HepG2 (cell line): Measurements from ENCODE around the gene BRPF1. TPM values are rescaled to one million over a fixed set of nuclear protein-coding genes. Genes with fewer than 3 reads are reported as not detected.

Experiments used
- DMAP1 ChIP-seq: IDR thresholded peaks from 2 replicates; pipeline ENCODE4 v1.6.1; 2016
- FIP1L1 ChIP-seq: fragments of 200-400 bp; formaldehyde crosslinking; IDR thresholded peaks from 2 replicates; pipeline ENCODE4 v1.6.1; 2018; ENCODE audit warnings: low read depth, mild to moderate bottlenecking, low read length, moderate library complexity, borderline replicate concordance; ENCODE audit not compliant: insufficient read depth
- GATAD1 ChIP-seq: IDR thresholded peaks from 2 replicates; pipeline ENCODE4 v1.6.1; 2016; ENCODE audit warnings: missing genetic modification reagents, missing compliant biosample characterization
- KDM3A ChIP-seq: IDR thresholded peaks from 2 replicates; pipeline ENCODE4 v1.6.1; 2018; ENCODE audit warnings: low read depth, missing compliant biosample characterization
- POLR2AphosphoS2 ChIP-seq: IDR thresholded peaks from 2 replicates; pipeline ENCODE4 v1.6.1; 2011; ENCODE audit warnings: low read depth, low read length, improper control_type of control experiment
- SMYD3 ChIP-seq: sonication (generic); formaldehyde crosslinking; IDR thresholded peaks from 2 replicates; pipeline ENCODE4 v1.8.1; 2023; ENCODE audit warnings: mild to moderate bottlenecking, missing genetic modification reagents
- SNAI1 ChIP-seq: sonication (generic); formaldehyde crosslinking; IDR thresholded peaks from 2 replicates; pipeline ENCODE4 v1.5.0; 2020; ENCODE audit warnings: mild to moderate bottlenecking, missing genetic modification reagents, borderline replicate concordance
- STAT5B ChIP-seq: sonication (generic); formaldehyde crosslinking; IDR thresholded peaks from 2 replicates; pipeline ENCODE4 v1.4.0; 2020; ENCODE audit warnings: missing genetic modification reagents
- ZFP1 ChIP-seq: IDR thresholded peaks from 2 replicates; pipeline ENCODE4 v1.6.1; 2016
- ZNF136 ChIP-seq: sonication (generic); formaldehyde crosslinking; IDR thresholded peaks from 2 replicates; pipeline ENCODE4 v1.8.1; 2022; ENCODE audit warnings: low read depth, mild to moderate bottlenecking, moderate library complexity, missing genetic modification reagents
- ZNF260 ChIP-seq: sonication (generic); formaldehyde crosslinking; IDR thresholded peaks from 2 replicates; pipeline ENCODE4 v1.4.0; 2020; ENCODE audit warnings: missing genetic modification reagents, low read depth, mild to moderate bottlenecking, borderline replicate concordance
- ZNF30 ChIP-seq: sonication (generic); formaldehyde crosslinking; IDR thresholded peaks from 2 replicates; pipeline ENCODE4 v1.5.0; 2020; ENCODE audit warnings: mild to moderate bottlenecking, missing genetic modification reagents
- ZNF546 ChIP-seq: sonication (generic); formaldehyde crosslinking; conservative IDR thresholded peaks from 2 replicates; pipeline ENCODE4 v1.8.1; 2023; ENCODE audit warnings: mild to moderate bottlenecking, missing genetic modification reagents
- ZNF589 ChIP-seq: sonication (generic); formaldehyde crosslinking; conservative IDR thresholded peaks from 2 replicates; pipeline ENCODE4 v1.8.0; 2022; ENCODE audit warnings: mild to moderate bottlenecking, moderate library complexity, missing genetic modification reagents
- polyA plus RNA-seq, 8 experiments: library from polyadenylated mRNA; depleted of rRNA in 3 of 8; stranded (reverse) in 7 of 8; unstranded in 1 of 8; fragments of >200 nt; fragmentation: Illumina TruSeq in 4 of 8; extraction: Trizol in 4 of 8; gene quantifications; 2 replicates each; pipeline versions ENCODE4 v1.2.1 to v1.2.3, GENCODE V29; 2011 to 2016; ENCODE audit warnings: low read depth in 4 of 8, missing spikeins in 1 of 8, mixed read lengths in 1 of 8; ENCODE audit not compliant: insufficient read depth in 1 of 8
- total RNA-seq, 5 experiments: library from RNA; depleted of rRNA; stranded (reverse); fragments of >200 nt; fragmentation: Illumina TruSeq; extraction: Trizol; gene quantifications; 2 replicates each; pipeline ENCODE4 v1.2.3, GENCODE V29; 2016; ENCODE audit warnings: low read depth in 1 of 5
- TF ChIP-seq, protein P1 (sequence below): sonication (generic); formaldehyde crosslinking; IDR thresholded peaks from 2 replicates; pipeline ENCODE4 v1.5.1; 2020; ENCODE audit warnings: missing genetic modification reagents, mild to moderate bottlenecking, borderline replicate concordance
- TF ChIP-seq, protein P2 (sequence below): sonication (generic); formaldehyde crosslinking; IDR thresholded peaks from 2 replicates; pipeline ENCODE4 v1.4.0; 2020; ENCODE audit warnings: missing genetic modification reagents, borderline replicate concordance
- TF ChIP-seq, protein P3 (sequence below): sonication (generic); formaldehyde crosslinking; IDR thresholded peaks from 2 replicates; pipeline ENCODE4 v1.5.0; 2020; ENCODE audit warnings: missing genetic modification reagents
- TF ChIP-seq, protein P4 (sequence below): sonication (generic); formaldehyde crosslinking; IDR thresholded peaks from 2 replicates; pipeline ENCODE4 v1.5.0; 2020; ENCODE audit warnings: missing genetic modification reagents
- TF ChIP-seq, protein P5 (sequence below), 2 experiments: sonication (generic) in 1 of 2; formaldehyde crosslinking in 1 of 2; IDR thresholded peaks; 2 replicates each; pipeline versions ENCODE4 v1.4.0 to v1.6.1; 2018 to 2020; ENCODE audit warnings: missing genetic modification reagents in 2 of 2, borderline replicate concordance in 1 of 2, low read depth in 1 of 2, mild to moderate bottlenecking in 1 of 2, missing biosample characterization in 1 of 2
- TF ChIP-seq, protein P6 (sequence below): sonication (generic); formaldehyde crosslinking; IDR thresholded peaks from 2 replicates; pipeline ENCODE4 v1.4.0; 2020; ENCODE audit warnings: missing genetic modification reagents; ENCODE audit errors: not compliant biosample characterization

Gene BRPF1
- total and polyA plus RNA-seq, 2 of the 13 experiments (the other 11 are each of a cell fraction or from before 2014, with no cell fraction given), result 7.3 to 10.0 TPM

DNA sequence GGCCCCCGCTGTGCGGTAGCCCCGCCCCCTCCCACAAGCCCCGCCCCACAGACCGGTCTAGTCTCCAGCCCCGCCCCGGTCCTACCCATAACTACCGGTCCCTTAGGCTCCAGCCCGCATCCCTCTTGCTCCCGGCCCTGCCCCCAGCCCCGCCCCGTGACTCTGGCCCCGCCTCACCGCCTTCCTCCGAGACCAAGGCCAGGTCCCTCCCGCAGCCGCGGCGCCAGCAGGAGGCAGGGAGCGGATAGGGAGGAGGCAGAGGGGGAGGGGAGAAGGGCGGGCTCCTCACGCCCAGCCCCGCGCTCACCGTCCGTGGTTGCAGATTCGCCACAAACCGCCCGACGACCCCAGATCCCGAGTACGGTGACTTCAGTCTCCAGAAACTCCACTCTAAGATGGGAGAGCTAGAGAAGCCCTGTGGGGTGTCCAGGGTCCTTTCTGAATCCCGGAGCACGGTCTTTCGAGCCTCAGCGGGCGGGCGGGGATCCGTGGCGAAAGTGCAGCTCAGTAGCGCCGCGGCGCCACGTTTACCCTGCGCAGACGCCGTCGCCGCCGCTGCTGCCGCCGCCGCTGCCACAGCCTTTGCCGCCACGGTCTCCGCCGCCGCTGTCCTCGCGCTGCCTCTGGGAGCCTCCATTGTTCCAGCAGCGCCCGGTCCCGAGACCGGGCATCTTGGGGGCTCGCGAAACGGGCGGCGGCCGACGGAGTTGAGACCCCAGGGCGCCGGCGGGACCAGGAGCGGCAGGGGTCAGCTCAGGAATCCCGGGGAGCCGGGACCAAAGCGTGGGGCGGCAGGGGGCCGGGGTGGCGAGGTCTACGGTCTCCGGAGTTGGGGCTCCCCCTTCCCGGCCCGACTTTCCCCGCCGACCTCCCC lies at the start of gene BRPF1 (continued):
- TF ChIP-seq, protein P1, sequence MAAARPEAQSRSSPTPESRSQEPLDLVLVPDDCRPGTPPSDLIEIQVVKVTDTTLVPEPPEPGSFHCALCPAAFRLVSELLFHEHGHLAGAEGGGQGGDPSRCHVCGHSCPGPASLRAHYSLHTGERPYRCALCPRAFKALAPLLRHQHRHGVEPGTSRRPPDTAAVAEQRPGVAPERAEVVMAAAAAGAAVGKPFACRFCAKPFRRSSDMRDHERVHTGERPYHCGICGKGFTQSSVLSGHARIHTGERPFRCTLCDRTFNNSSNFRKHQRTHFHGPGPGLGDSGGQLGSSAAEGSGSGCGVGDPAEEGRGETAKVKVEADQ (CRISPR knock-in tag), result peak; percentile 63; the same call in 1 of the 2 replicates
- 0 out of 2 replicates have a peak, but pooled peaks have one; percentile 32 for TF ChIP-seq SMYD3 (CRISPR knock-in tag)
- peak; percentile 60; the same call in 1 of the 2 replicates for TF ChIP-seq DMAP1 (CRISPR knock-in tag)
- TF ChIP-seq ZNF589 (CRISPR knock-in tag), result 0 out of 2 replicates have a peak, but pooled peaks have one; percentile 38
- no peak for TF ChIP-seq FIP1L1
- TF ChIP-seq, protein P2, sequence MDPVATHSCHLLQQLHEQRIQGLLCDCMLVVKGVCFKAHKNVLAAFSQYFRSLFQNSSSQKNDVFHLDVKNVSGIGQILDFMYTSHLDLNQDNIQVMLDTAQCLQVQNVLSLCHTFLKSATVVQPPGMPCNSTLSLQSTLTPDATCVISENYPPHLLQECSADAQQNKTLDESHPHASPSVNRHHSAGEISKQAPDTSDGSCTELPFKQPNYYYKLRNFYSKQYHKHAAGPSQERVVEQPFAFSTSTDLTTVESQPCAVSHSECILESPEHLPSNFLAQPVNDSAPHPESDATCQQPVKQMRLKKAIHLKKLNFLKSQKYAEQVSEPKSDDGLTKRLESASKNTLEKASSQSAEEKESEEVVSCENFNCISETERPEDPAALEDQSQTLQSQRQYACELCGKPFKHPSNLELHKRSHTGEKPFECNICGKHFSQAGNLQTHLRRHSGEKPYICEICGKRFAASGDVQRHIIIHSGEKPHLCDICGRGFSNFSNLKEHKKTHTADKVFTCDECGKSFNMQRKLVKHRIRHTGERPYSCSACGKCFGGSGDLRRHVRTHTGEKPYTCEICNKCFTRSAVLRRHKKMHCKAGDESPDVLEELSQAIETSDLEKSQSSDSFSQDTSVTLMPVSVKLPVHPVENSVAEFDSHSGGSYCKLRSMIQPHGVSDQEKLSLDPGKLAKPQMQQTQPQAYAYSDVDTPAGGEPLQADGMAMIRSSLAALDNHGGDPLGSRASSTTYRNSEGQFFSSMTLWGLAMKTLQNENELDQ (CRISPR knock-in tag), result no peak
- no peak for TF ChIP-seq POLR2AphosphoS2
- no peak for TF ChIP-seq STAT5B
- TF ChIP-seq ZNF136 (CRISPR knock-in tag), result no peak
- TF ChIP-seq ZNF30 (CRISPR knock-in tag), result peak; percentile 85
- TF ChIP-seq, protein P3, sequence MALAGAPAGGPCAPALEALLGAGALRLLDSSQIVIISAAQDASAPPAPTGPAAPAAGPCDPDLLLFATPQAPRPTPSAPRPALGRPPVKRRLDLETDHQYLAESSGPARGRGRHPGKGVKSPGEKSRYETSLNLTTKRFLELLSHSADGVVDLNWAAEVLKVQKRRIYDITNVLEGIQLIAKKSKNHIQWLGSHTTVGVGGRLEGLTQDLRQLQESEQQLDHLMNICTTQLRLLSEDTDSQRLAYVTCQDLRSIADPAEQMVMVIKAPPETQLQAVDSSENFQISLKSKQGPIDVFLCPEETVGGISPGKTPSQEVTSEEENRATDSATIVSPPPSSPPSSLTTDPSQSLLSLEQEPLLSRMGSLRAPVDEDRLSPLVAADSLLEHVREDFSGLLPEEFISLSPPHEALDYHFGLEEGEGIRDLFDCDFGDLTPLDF (CRISPR knock-in tag), result peak; percentile 64; the same call in 1 of the 2 replicates
- TF ChIP-seq, protein P4, sequence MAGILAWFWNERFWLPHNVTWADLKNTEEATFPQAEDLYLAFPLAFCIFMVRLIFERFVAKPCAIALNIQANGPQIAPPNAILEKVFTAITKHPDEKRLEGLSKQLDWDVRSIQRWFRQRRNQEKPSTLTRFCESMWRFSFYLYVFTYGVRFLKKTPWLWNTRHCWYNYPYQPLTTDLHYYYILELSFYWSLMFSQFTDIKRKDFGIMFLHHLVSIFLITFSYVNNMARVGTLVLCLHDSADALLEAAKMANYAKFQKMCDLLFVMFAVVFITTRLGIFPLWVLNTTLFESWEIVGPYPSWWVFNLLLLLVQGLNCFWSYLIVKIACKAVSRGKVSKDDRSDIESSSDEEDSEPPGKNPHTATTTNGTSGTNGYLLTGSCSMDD (CRISPR knock-in tag), result no peak
- peak; percentile 81; the same call in 1 of the 2 replicates for TF ChIP-seq ZNF546 (CRISPR knock-in tag)
- TF ChIP-seq SNAI1 (CRISPR knock-in tag), result peak; percentile 55; the same call in 1 of the 2 replicates
- TF ChIP-seq, protein P5, sequence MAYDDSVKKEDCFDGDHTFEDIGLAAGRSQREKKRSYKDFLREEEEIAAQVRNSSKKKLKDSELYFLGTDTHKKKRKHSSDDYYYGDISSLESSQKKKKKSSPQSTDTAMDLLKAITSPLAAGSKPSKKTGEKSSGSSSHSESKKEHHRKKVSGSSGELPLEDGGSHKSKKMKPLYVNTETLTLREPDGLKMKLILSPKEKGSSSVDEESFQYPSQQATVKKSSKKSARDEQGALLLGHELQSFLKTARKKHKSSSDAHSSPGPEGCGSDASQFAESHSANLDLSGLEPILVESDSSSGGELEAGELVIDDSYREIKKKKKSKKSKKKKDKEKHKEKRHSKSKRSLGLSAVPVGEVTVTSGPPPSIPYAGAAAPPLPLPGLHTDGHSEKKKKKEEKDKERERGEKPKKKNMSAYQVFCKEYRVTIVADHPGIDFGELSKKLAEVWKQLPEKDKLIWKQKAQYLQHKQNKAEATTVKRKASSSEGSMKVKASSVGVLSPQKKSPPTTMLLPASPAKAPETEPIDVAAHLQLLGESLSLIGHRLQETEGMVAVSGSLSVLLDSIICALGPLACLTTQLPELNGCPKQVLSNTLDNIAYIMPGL (CRISPR knock-in tag; IDR thresholded peaks at IDR 0.05; ENCODE audit: borderline replicate concordance in 1 of 2, low read depth in 1 of 2), result peak; percentile 77 to 81
- peak; percentile 68; the same call in 1 of the 2 replicates for TF ChIP-seq KDM3A (CRISPR knock-in tag)
- peak; percentile 96 for TF ChIP-seq GATAD1
- TF ChIP-seq ZFP1 (CRISPR knock-in tag), result 0 out of 2 replicates have a peak, but pooled peaks have one; percentile 27
- TF ChIP-seq ZNF260 (CRISPR knock-in tag), result no peak
- TF ChIP-seq, protein P6, sequence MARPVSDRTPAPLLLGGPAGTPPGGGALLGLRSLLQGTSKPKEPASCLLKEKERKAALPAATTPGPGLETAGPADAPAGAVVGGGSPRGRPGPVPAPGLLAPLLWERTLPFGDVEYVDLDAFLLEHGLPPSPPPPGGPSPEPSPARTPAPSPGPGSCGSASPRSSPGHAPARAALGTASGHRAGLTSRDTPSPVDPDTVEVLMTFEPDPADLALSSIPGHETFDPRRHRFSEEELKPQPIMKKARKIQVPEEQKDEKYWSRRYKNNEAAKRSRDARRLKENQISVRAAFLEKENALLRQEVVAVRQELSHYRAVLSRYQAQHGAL (CRISPR knock-in tag), result peak; percentile 36
